Stomach (tissue), 9 donors: ENCODE results near the gene PINK1. TPM values are rescaled to one million over a fixed set of nuclear protein-coding genes. Genes with fewer than 3 reads are reported as not detected.

Experiments
- DNase-seq, 2 donors: peaks; one replicate each; pipeline versions ENCODE4 v3.0.0 to v3.0.0-alpha.2; 2013 to 2019
- H3K27ac ChIP-seq, 5 donors: fragments of 200-600 bp in 4 of 5; sonication (generic) in 4 of 5; one replicate each; pipeline ENCODE4 v1.5.1; 2013 to 2019; ENCODE audit warnings: mild to moderate bottlenecking in 1 of 5, moderate library complexity in 1 of 5
- H3K27me3 ChIP-seq, 3 donors: fragments of 200-600 bp; sonication (generic); one replicate each; pipeline ENCODE4 v1.5.1; 2017 to 2019; ENCODE audit warnings: mixed run types in 1 of 3
- H3K36me3 ChIP-seq, 4 donors: fragments of 200-600 bp; sonication (generic); 1 replicate in 3 of 4; 2 replicates in 1 of 4; pipeline ENCODE4 v1.5.1; 2016 to 2019
- H3K4me1 ChIP-seq, 4 donors: fragments of 200-600 bp; sonication (generic); one replicate each; pipeline ENCODE4 v1.5.1; 2016 to 2019
- H3K4me3 ChIP-seq, 4 donors: fragments of 200-600 bp; sonication (generic) in 3 of 4; one replicate each; pipeline ENCODE4 v1.5.1; 2016 to 2019; ENCODE audit warnings: mild to moderate bottlenecking in 1 of 4
- H3K9me3 ChIP-seq, 4 donors: fragments of 200-600 bp; sonication (generic); one replicate each; pipeline ENCODE4 v1.5.1; 2016 to 2019
- CTCF ChIP-seq, 7 experiments: fragments of 450-650 bp in 4 of 7; fragments of 200-600 bp in 3 of 7; sonication (generic) in 3 of 7; IDR thresholded peaks; one replicate each; pipeline ENCODE4 v1.5.1; 2016 to 2019; ENCODE audit warnings: antibody characterized with exemption in 7 of 7, control low read depth in 2 of 7, mild to moderate bottlenecking in 1 of 7
- EP300 ChIP-seq: sonication (generic); formaldehyde crosslinking; IDR thresholded peaks from one replicate; pipeline ENCODE4 v1.6.1; 2017; ENCODE audit warnings: antibody characterized with exemption
- POLR2A ChIP-seq, 4 donors: fragments of 450-650 bp; IDR thresholded peaks; one replicate each; pipeline ENCODE4 v1.6.1; 2016; ENCODE audit warnings: antibody characterized with exemption in 4 of 4, control low read depth in 2 of 4, mild to moderate bottlenecking in 1 of 4, moderate library complexity in 1 of 4
- POLR2AphosphoS5 ChIP-seq, 3 donors: sonication (generic); formaldehyde crosslinking; IDR thresholded peaks; one replicate each; pipeline ENCODE4 v1.6.1; 2016; ENCODE audit warnings: antibody characterized with exemption in 3 of 3
- WGBS, 5 donors: extraction: QIAGEN DNeasy Blood & Tissue Kit in 3 of 5; methylation state at CpG; one replicate each; pipeline versions ENCODE4 v1.1.5 to v1.1.7; 2013 to 2018; 5-methylcytosine and 5-hydroxymethylcytosine counted together
- intact Hi-C: fragments of 100-400 bp; cut with DNase I; formaldehyde crosslinking; loops from one replicate; pipeline ENCODE4 v1.15.1; 2023; ENCODE audit warnings: low total_unique reads
- polyA plus RNA-seq, 3 donors: library from polyadenylated mRNA; stranded (reverse); fragments of 200-250 nt; gene quantifications; one replicate each; pipeline ENCODE4 v1.2.3, GENCODE V29; 2013
- total RNA-seq, 5 donors: library from RNA; depleted of rRNA; stranded (reverse); fragments of >200 nt; gene quantifications; one replicate each; pipeline versions ENCODE4 v1.1.0 to v1.2.3, GENCODE V29; 2014 to 2016
- donor health status: healthy with polysubstance abuse.
- donor health status: Bipolar disorder and iron deficiency.
- donor health status: healthy.

PINK1 gene
- total and polyA plus RNA-seq, 8 donors: 21.0 to 169 (median 53.8) TPM

- Histone ChIP-seq H3K27me3 (peaks cover 0 to 18% (median 0%) of the 10 kb centered on the region in 3 donors), H3K9me3 (no peaks in the 10 kb centered on the region), H3K36me3 (no peaks in the 10 kb centered on the region), H3K4me1 (no peaks in the 10 kb centered on the region), H3K4me3 (no peak overlapping the region), H3K27ac (no peak overlapping the region)
- WGBS, 5 donors: 58 to 76% (median 68%) methylated on average over 3 of the region's 3 CpGs
- no peak for DNase-seq
- intact Hi-C loops: no loop called here
- TF ChIP-seq POLR2AphosphoS5 (IDR thresholded peaks at IDR 0.05) (no peak), CTCF (IDR thresholded peaks at IDR 0.05) (no peak)
Measured at GRCh38 chr1:20625176-20626097, 7.8 kb upstream of the PINK1 start.

DNA sequence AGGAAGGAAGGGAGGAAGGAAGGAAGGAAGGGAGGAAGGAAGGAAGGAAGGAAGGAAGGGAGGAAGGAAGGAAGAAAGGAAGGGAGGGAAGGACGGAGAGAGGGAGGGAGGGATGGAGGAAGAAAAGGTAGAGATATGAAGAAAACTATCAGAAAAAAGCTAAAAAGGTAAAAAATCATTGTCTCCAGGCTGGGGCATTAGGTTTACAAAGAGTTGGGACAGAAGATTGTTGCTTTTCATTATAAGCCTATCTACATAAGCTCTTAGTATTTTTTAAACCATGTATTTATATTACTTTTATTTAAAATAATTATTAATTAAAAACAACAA lies 7.2 kb upstream of the PINK1 start:
- Histone ChIP-seq H3K36me3 (no peaks in the 10 kb centered on the region), H3K9me3 (no peaks in the 10 kb centered on the region), H3K4me1 (no peaks in the 10 kb centered on the region), H3K27me3 (peaks cover 0 to 18% (median 0%) of the 10 kb centered on the region in 3 donors), H3K27ac (no peak overlapping the region), H3K4me3 (no peak overlapping the region)
- DNase-seq: no peak
- TF ChIP-seq CTCF (IDR thresholded peaks at IDR 0.05): no peak
- TF ChIP-seq EP300: no peak
- no peak for TF ChIP-seq POLR2A (IDR thresholded peaks at IDR 0.05)
- TF ChIP-seq POLR2AphosphoS5 (IDR thresholded peaks at IDR 0.05): no peak
- WGBS, 5 donors: 39 to 73% (median 70%) methylated on average over 1 of the region's 1 CpG
- intact Hi-C loops: no loop called here

DNA sequence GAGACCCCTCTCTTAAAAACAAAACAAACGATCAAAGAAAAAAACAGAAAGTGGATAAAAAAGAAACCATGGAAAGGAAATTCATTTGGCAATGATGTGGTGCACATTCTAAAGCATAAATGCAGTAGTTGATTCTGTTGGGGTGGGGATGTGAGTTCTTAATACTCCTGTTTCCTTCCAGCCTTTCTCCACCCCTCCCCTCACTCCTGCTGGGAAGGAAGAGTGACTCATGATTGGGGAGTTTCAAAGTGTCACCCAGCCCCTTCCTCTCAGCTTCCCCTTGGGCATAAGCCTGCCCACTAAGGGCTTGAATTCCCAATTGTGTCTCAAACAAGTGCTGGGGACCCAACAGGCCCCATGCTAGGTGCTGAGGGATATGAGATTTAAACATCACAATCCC lies 6.7 kb upstream of the PINK1 start:
- TF ChIP-seq CTCF (IDR thresholded peaks at IDR 0.05) (no peak), POLR2AphosphoS5 (IDR thresholded peaks at IDR 0.05) (no peak), POLR2A (IDR thresholded peaks at IDR 0.05) (no peak), EP300 (no peak)
- Histone ChIP-seq H3K4me1 (no peaks in the 10 kb centered on the region), H3K27ac (no peak overlapping the region), H3K9me3 (no peaks in the 10 kb centered on the region), H3K4me3 (no peak overlapping the region), H3K36me3 (no peaks in the 10 kb centered on the region), H3K27me3 (peaks cover 0 to 18% (median 0%) of the 10 kb centered on the region in 3 donors)
- no peak for DNase-seq
- intact Hi-C loops: no loop called here
- WGBS, 5 donors: 53 to 76% (median 60%) methylated on average over 1 of the region's 1 CpG

DNA sequence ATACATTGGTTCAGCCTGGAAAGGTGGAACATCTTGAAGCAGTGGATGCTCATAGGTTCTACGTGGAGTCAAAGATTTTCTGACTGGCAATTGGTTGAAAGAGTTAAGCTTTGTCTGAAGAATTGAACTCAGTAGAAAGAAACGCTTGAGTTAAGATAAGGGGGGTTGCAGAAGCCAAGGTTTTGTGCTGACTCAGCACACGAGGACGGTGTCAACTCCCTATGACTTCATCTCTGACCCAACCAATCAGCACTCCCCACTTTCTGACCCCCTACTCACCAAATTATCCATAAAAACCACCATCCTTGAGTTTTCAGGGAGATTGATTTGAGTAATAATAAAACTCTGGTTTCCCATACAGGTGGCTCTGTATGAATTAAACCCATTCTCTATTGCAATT lies 2.5 kb upstream of the PINK1 start:
- 22 to 49% (median 25%) methylated on average over 4 of the region's 4 CpGs for WGBS, 5 donors
- Histone ChIP-seq H3K27ac (no peak overlapping the region), H3K27me3 (peaks cover 0 to 13% (median 0%) of the 10 kb centered on the region in 3 donors), H3K4me1 (peaks cover 19 to 23% (median 22%) of the 10 kb centered on the region in 4 donors), H3K4me3 (no peak overlapping the region), H3K36me3 (no peaks in the 10 kb centered on the region), H3K9me3 (no peaks in the 10 kb centered on the region)
- intact Hi-C loops: loop anchor here (5.0 kb wide), 1 partner anchor 103 kb away; no protein-coding TSS in a partner anchor
- TF ChIP-seq EP300 (no peak), POLR2AphosphoS5 (IDR thresholded peaks at IDR 0.05) (no peak), POLR2A (IDR thresholded peaks at IDR 0.05) (no peak), CTCF (IDR thresholded peaks at IDR 0.05) (no peak)
- DNase-seq: no peak
